D721Med (cell line): ENCODE data around the gene DDX50.

Source experiments
- DNase-seq: peaks from one replicate; pipeline ENCODE4 v3.0.0; 2011; ENCODE audit warnings: low spot score; ENCODE audit not compliant: insufficient read length
- FAIRE-seq: peaks from 2 replicates; lab custom pipeline; 2011; peaks lifted over from hg19 to GRCh38; lab: Jason Lieb, UNC
- CTCF ChIP-seq: IDR thresholded peaks from 2 replicates; pipeline ENCODE4 v1.5.1; 2012; ENCODE audit warnings: mild to moderate bottlenecking, control low read depth; ENCODE audit not compliant: insufficient read depth; ENCODE audit errors: missing control alignments

Gene DDX50

DNA sequence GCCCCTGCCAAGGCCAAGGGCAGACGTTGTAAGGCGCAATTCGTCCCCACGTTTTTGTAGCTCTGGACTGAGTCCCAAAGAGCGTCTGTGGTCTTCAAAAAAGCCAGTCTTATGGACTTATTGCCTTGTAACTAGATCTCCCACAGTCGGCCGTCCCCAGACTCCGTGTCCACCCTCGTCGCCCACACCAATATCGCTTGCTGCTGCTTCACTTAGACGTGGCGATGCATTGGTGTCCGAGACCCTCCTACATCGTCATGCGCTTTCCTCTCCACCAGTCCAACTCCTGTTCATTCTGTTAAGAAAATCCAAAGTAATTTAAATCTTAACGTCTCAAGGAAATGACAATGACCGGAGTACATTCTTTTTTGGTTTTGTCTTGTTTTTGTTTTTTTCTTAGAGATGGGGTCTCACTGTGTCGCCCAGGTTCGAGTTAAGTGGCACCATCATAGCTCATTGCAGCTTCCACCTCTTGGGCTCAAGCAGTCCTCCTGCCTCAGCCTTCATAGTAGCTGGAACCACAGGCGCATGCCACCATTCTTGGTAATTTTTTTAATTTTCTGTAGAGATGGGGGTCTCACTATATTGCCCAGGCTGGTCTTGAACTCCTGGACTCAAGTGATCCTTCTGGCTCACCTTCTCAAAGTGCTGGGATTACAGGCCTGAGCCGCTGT is 88.3 kb downstream of the DDX50 start:
- DNase-seq (no peak), FAIRE-seq (no peak)
- TF ChIP-seq CTCF: no peak

- FAIRE-seq: no peak
- no peak for DNase-seq
- no peak for TF ChIP-seq CTCF
These were observed 91.7 kb downstream of the DDX50 start for GRCh38 chr10:68992636-68993440.
